A673 (cell line): ENCODE measurements around the gene INSR. TPM values are rescaled to one million over a fixed set of nuclear protein-coding genes. Genes with fewer than 3 reads are reported as not detected.

Experiments used
- BruUV-seq: library from RNA; stranded (reverse); fragments of 400-500 nt; replicated peaks from 2 replicates; lab custom pipeline; 2021; lab: Mats Ljungman, UMichigan
- CTCF ChIA-PET: fragments of 300-600 bp; sonication (Branson Sonifier 250); formaldehyde crosslinking; loops from one replicate; lab custom pipeline; 2022; ENCODE audit warnings: antibody characterized with exemption; lab: Charles Lee
- POLR2A ChIA-PET: fragments of 300-600 bp; sonication (Branson Sonifier 250); formaldehyde crosslinking; loops from one replicate; lab custom pipeline; 2022; ENCODE audit warnings: antibody characterized with exemption; ENCODE audit not compliant: low non-redundant PET; lab: Charles Lee
- DNase-seq: peaks from one replicate; pipeline ENCODE4 v3.0.0-alpha.2; 2015; ENCODE audit warnings: low spot score
- H3K27ac ChIP-seq: fragments of 200-600 bp; sonication (generic); 2 replicates; pipeline ENCODE4 v1.5.1; 2016; ENCODE audit warnings: mixed run types, low read depth, mild to moderate bottlenecking, mixed read lengths, antibody characterized with exemption, low read length; ENCODE audit not compliant: poor library complexity, severe bottlenecking
- H3K27me3 ChIP-seq: fragments of 200-600 bp; sonication (generic); replicated peaks from 2 replicates; pipeline ENCODE4 v1.6.1; 2017; ENCODE audit warnings: mixed run types, low read depth, mild to moderate bottlenecking, mixed read lengths, antibody characterized with exemption, low read length; ENCODE audit not compliant: insufficient read depth, poor library complexity
- H3K36me3 ChIP-seq: fragments of 200-600 bp; sonication (generic); 2 replicates; pipeline ENCODE4 v1.6.1; 2016; ENCODE audit warnings: mixed run types, mild to moderate bottlenecking, mixed read lengths, antibody characterized with exemption, low read length; ENCODE audit not compliant: insufficient read depth, poor library complexity, severe bottlenecking
- H3K4me1 ChIP-seq: fragments of 200-600 bp; sonication (generic); 2 replicates; pipeline ENCODE4 v1.6.1; 2017; ENCODE audit warnings: mixed run types, mild to moderate bottlenecking, mixed read lengths, antibody characterized with exemption, low read length; ENCODE audit not compliant: insufficient read depth, poor library complexity, severe bottlenecking
- H3K4me3 ChIP-seq: fragments of 200-600 bp; sonication (generic); 2 replicates; pipeline ENCODE4 v1.5.1; 2016; ENCODE audit warnings: low read depth, mixed run types, mild to moderate bottlenecking, mixed read lengths, low read length; ENCODE audit not compliant: poor library complexity, severe bottlenecking
- H3K9me3 ChIP-seq: fragments of 200-600 bp; sonication (generic); 2 replicates; pipeline ENCODE4 v1.6.1; 2016; ENCODE audit warnings: mixed run types, low read depth, mild to moderate bottlenecking, mixed read lengths, antibody characterized with exemption, low read length; ENCODE audit not compliant: poor library complexity, severe bottlenecking
- CTCF ChIP-seq: fragments of 300-800, 200-600 bp; sonication (generic); conservative IDR thresholded peaks from 2 replicates; pipeline ENCODE4 v1.5.1; 2017; ENCODE audit warnings: low read depth, mild to moderate bottlenecking, antibody characterized with exemption, low read length, moderate library complexity, mixed read lengths
- EZH2 ChIP-seq: fragments of 200-600 bp; sonication (generic); IDR thresholded peaks from 2 replicates; pipeline ENCODE4 v1.6.1; 2017; ENCODE audit warnings: borderline replicate concordance, low read depth, mild to moderate bottlenecking, mixed read lengths, antibody characterized with exemption, low read length; ENCODE audit not compliant: poor library complexity, severe bottlenecking
- intact Hi-C: fragments of 100-400 bp; cut with micrococcal nuclease; formaldehyde crosslinking; loops from one replicate; pipeline ENCODE4 v1.10.0; 2022; ENCODE audit not compliant: unreplicated experiment
- total RNA-seq: library from RNA; stranded (reverse); gene quantifications from 2 replicates; pipeline ENCODE4 v1.2.3, GENCODE V29; 2021

Gene INSR
- total RNA-seq, 1 experiment from 2014 or later, result 12.9 TPM

- CTCF ChIA-PET, result no interaction called here
- no peaks in the 10 kb centered on the region for H3K36me3 ChIP-seq
- TF ChIP-seq CTCF (no peak), EZH2 (no peak)
- POLR2A ChIA-PET, result no interaction called here
- no peaks in the 10 kb centered on the region for H3K27me3 ChIP-seq
- peaks cover 5% of the 10 kb centered on the region for H3K4me1 ChIP-seq
- no peak for DNase-seq
- intact Hi-C loops, result no loop called here
- H3K4me3 ChIP-seq, result no peak overlapping the region
- H3K9me3 ChIP-seq, result no peaks in the 10 kb centered on the region
- BruUV-seq, result no TSS peak
- no peak overlapping the region for H3K27ac ChIP-seq
Observed at GRCh38 chr19:7230826-7231225, 63.4 kb downstream of the INSR start.

GRCh38 chr19:7229735-7230134 lies 64.5 kb downstream of the INSR start:
- no peak for TF ChIP-seq CTCF
- no peak for TF ChIP-seq EZH2
- Histone ChIP-seq H3K4me1 (no peaks in the 10 kb centered on the region), H3K27ac (no peak overlapping the region), H3K4me3 (no peak overlapping the region), H3K27me3 (no peaks in the 10 kb centered on the region), H3K9me3 (no peaks in the 10 kb centered on the region), H3K36me3 (no peaks in the 10 kb centered on the region)
- ChIA-PET POLR2A (no interaction called here), CTCF (no interaction called here)
- intact Hi-C loops, result no loop called here
- DNase-seq, result no peak
- BruUV-seq, result no TSS peak

GRCh38 chr19:7228935-7229541 lies 65.2 kb downstream of the INSR start:
- no TSS peak for BruUV-seq
- CTCF ChIA-PET, result no interaction called here

More at GRCh38 chr19:7228935-7229541, 65.2 kb downstream of the INSR start:
- intact Hi-C loops, result no loop called here
- no peaks in the 10 kb centered on the region for H3K36me3 ChIP-seq
- no peaks in the 10 kb centered on the region for H3K9me3 ChIP-seq
- no peak overlapping the region for H3K27ac ChIP-seq
- H3K4me3 ChIP-seq, result no peak overlapping the region
- no peak for DNase-seq
- TF ChIP-seq EZH2, result no peak
- TF ChIP-seq CTCF, result no peak
- no peaks in the 10 kb centered on the region for H3K27me3 ChIP-seq
- no peaks in the 10 kb centered on the region for H3K4me1 ChIP-seq
- POLR2A ChIA-PET, result no interaction called here
